Islet of Langerhans (tissue), 1 donor: ENCODE results near the gene C15orf39.
"Not testable (repeated sequence)": the region's sequence is repeated elsewhere in the genome, so short reads cannot be mapped to it uniquely, and the experiment has no call there.

Experiments
- FAIRE-seq: peaks from one replicate; lab custom pipeline; 2011; peaks lifted over from hg19 to GRCh38; lab: Jason Lieb, UNC

The C15orf39 gene

GRCh38 chr15:75231836-75232235, 30.2 kb downstream of the C15orf39 start:
- no peak for FAIRE-seq

- FAIRE-seq: no peak
Measured at GRCh38 chr15:75232252-75232813, 30.7 kb downstream of the C15orf39 start.

- no peak for FAIRE-seq
Measured at GRCh38 chr15:75232826-75233503, 31.3 kb downstream of the C15orf39 start.

- no peak for FAIRE-seq
Measured at GRCh38 chr15:75233504-75234190, 32.0 kb downstream of the C15orf39 start.

- no peak for FAIRE-seq
Measured at GRCh38 chr15:75234191-75234810, 32.6 kb downstream of the C15orf39 start.

GRCh38 chr15:75235051-75235673, 33.5 kb downstream of the C15orf39 start:
- no peak for FAIRE-seq

GRCh38 chr15:75235760-75236729, 34.4 kb downstream of the C15orf39 start:
- no peak for FAIRE-seq

GRCh38 chr15:75237316-75237982, 35.8 kb downstream of the C15orf39 start:
- FAIRE-seq: no peak

- FAIRE-seq: no peak
Measured at GRCh38 chr15:75238150-75238549, 36.5 kb downstream of the C15orf39 start.

- FAIRE-seq: not testable (repeated sequence)
Measured at GRCh38 chr15:75245741-75246140, 44.1 kb downstream of the C15orf39 start.

- peak; percentile 21 for FAIRE-seq
Measured at GRCh38 chr15:75248991-75249390, 47.3 kb downstream of the C15orf39 start.

- no peak for FAIRE-seq
Measured at GRCh38 chr15:75249726-75250125, 48.0 kb downstream of the C15orf39 start.

- FAIRE-seq: not testable (repeated sequence)
Measured at GRCh38 chr15:75251343-75251742, 49.7 kb downstream of the C15orf39 start.

GRCh38 chr15:75252285-75252684, 50.6 kb downstream of the C15orf39 start:
- not testable (repeated sequence) for FAIRE-seq

GRCh38 chr15:75258034-75258433, 56.4 kb downstream of the C15orf39 start, which contains the start of gene GOLGA6C:
Gene GOLGA6C, plus strand, starts transcription at chr15:75258334. Its CDS starts 265 bp downstream, at chr15:75258599.
- not testable (repeated sequence) for FAIRE-seq

- FAIRE-seq: not testable (repeated sequence)
Measured at GRCh38 chr15:75258620-75259343, 57.1 kb downstream of the C15orf39 start.

GRCh38 chr15:75259873-75260272, 58.2 kb downstream of the C15orf39 start:
- FAIRE-seq: not testable (repeated sequence)
